ENCODE results near the gene NAT10. TPM values are rescaled to one million over a fixed set of nuclear protein-coding genes. Genes with fewer than 3 reads are reported as not detected.

The NAT10 gene
- total RNA-seq, 2 experiments from 2014 or later, result 129 to 137 TPM

GRCh38 chr11:34155057-34155756 lies 49.8 kb downstream of the NAT10 start:
- CTCF ChIA-PET, result interaction anchor here (1.0 to 2.8 kb wide), 2 partner anchors 19 to 203 kb away, joined by 4 to 11 read pairs; partner anchors contain the start of gene ABTB2
- Mint-ChIP-seq H3K27ac (no peak overlapping the region), H3K4me1 (ENCODE audit: low read depth) (peaks cover 22% of the 10 kb centered on the region), H3K27me3 (no peaks in the 10 kb centered on the region), H3K9me3 (no peaks in the 10 kb centered on the region), H3K4me3 (no peak overlapping the region), H3K36me3 (ENCODE audit: low read depth) (peaks cover 6% of the 10 kb centered on the region)
- POLR2A ChIA-PET, result interaction anchor here (0.6 kb wide), 1 partner anchor 104 kb away, joined by 3 read pairs; no protein-coding TSS in a partner anchor
- DNase-seq (no peak), ATAC-seq (no peak)
- intact Hi-C loops (cut with micrococcal nuclease), result loop anchor here (10.0 kb wide), 1 partner anchor 310 kb away; no protein-coding TSS in a partner anchor
- TF ChIP-seq CTCF (IDR thresholded peaks at IDR 0.05), result no peak

- H3K36me3 Mint-ChIP-seq (ENCODE audit: low read depth), result peaks cover 6% of the 10 kb centered on the region
- H3K27ac Mint-ChIP-seq, result no peak overlapping the region
- intact Hi-C loops (cut with micrococcal nuclease), result loop anchor here (10.0 kb wide), 1 partner anchor 309 kb away; no protein-coding TSS in a partner anchor
- no peak for ATAC-seq
- ChIA-PET CTCF (interaction anchor here (1.0 to 2.8 kb wide), 2 partner anchors 19 to 202 kb away, joined by 4 to 11 read pairs; partner anchors contain the start of gene ABTB2), POLR2A (interaction anchor here (0.6 kb wide), 1 partner anchor 103 kb away, joined by 3 read pairs; no protein-coding TSS in a partner anchor)
- DNase-seq, result no peak
- H3K4me3 Mint-ChIP-seq, result no peak overlapping the region
- no peaks in the 10 kb centered on the region for H3K9me3 Mint-ChIP-seq
- H3K4me1 Mint-ChIP-seq (ENCODE audit: low read depth), result peaks cover 22% of the 10 kb centered on the region
- no peaks in the 10 kb centered on the region for H3K27me3 Mint-ChIP-seq
- TF ChIP-seq CTCF (IDR thresholded peaks at IDR 0.05), result no peak
Observed at GRCh38 chr11:34155757-34156062, 50.3 kb downstream of the NAT10 start.

- TF ChIP-seq CTCF (IDR thresholded peaks at IDR 0.05), result no peak
- no peak overlapping the region for H3K4me3 Mint-ChIP-seq
- intact Hi-C loops (cut with micrococcal nuclease), result loop anchor here (10.0 kb wide), 1 partner anchor 308 kb away; no protein-coding TSS in a partner anchor
- no peak overlapping the region for H3K27ac Mint-ChIP-seq
- ChIA-PET POLR2A (interaction anchor here (1.2 kb wide), 1 partner anchor 16 kb away, joined by 4 read pairs; no protein-coding TSS in a partner anchor), CTCF (interaction anchor here (0.6 kb wide), 1 partner anchor 17 kb away, joined by 3 read pairs; no protein-coding TSS in a partner anchor)
- peaks cover 6% of the 10 kb centered on the region for H3K36me3 Mint-ChIP-seq (ENCODE audit: low read depth)
- DNase-seq (no peak), ATAC-seq (no peak)
- no peaks in the 10 kb centered on the region for H3K27me3 Mint-ChIP-seq
- no peaks in the 10 kb centered on the region for H3K9me3 Mint-ChIP-seq
- peaks cover 31% of the 10 kb centered on the region for H3K4me1 Mint-ChIP-seq (ENCODE audit: low read depth)
Observed at GRCh38 chr11:34157163-34157562, 51.7 kb downstream of the NAT10 start.

GRCh38 chr11:34158661-34159060 lies 53.2 kb downstream of the NAT10 start:
- no peak overlapping the region for H3K4me3 Mint-ChIP-seq
- ATAC-seq (peak; percentile 46), DNase-seq (peak; percentile 74)

More at GRCh38 chr11:34158661-34159060, 53.2 kb downstream of the NAT10 start:
- Mint-ChIP-seq H3K36me3 (ENCODE audit: low read depth) (peaks cover 6% of the 10 kb centered on the region), H3K27ac (peak overlapping the region; percentile 34), H3K27me3 (no peaks in the 10 kb centered on the region), H3K4me1 (ENCODE audit: low read depth) (peaks cover 31% of the 10 kb centered on the region), H3K9me3 (no peaks in the 10 kb centered on the region)
- intact Hi-C loops (cut with micrococcal nuclease), result loop anchor here (10.0 kb wide), 1 partner anchor 306 kb away; no protein-coding TSS in a partner anchor
- no peak for TF ChIP-seq CTCF (IDR thresholded peaks at IDR 0.05)
- CTCF ChIA-PET, result interaction anchor here (0.6 to 1.5 kb wide), 9 partner anchors 9 to 306 kb away, joined by 3 to 5 read pairs (median 3); partner anchors contain the start of gene ABTB2
- POLR2A ChIA-PET, result interaction anchor here (0.8 to 1.2 kb wide), 2 partner anchors 27 to 222 kb away, joined by 3 to 4 read pairs; no protein-coding TSS in a partner anchor
